Fibroblast of lung (primary cell): ENCODE measurements around the gene NDC80.

ENCODE experiments used
- CTCF ChIP-seq, 2 donors: IDR thresholded peaks in 1 of 2; conservative IDR thresholded peaks in 1 of 2; 1 replicate in 1 of 2; 2 replicates in 1 of 2; pipeline ENCODE4 v1.5.1; 2011 to 2012; ENCODE audit warnings: low read length in 2 of 2, control low read depth in 1 of 2, inconsistent platforms in 1 of 2, low read depth in 1 of 2, mild to moderate bottlenecking in 1 of 2
- EZH2 ChIP-seq: IDR thresholded peaks from 2 replicates; pipeline ENCODE4 v1.5.1; 2012; ENCODE audit warnings: low read length, control low read depth, mild to moderate bottlenecking; ENCODE audit errors: missing control alignments

- TF ChIP-seq CTCF (conservative IDR thresholded peaks at IDR 0.05 in 1 of 2, IDR thresholded peaks at IDR 0.05 in 1 of 2; ENCODE audit: low read depth in 1 of 2, low read length in 2 of 2) (no peak), EZH2 (no peak)
These were observed 53.9 kb downstream of the NDC80 start for GRCh38 chr18:2625217-2625616.
